ENCODE data around the gene HADH. TPM values are rescaled to one million over a fixed set of nuclear protein-coding genes. Genes with fewer than 3 reads are reported as not detected.

HADH gene
- total RNA-seq, 4 donors from 2014 or later = 31.5 to 39.9 (median 35.3) TPM

GRCh38 chr4:108070775-108071174, 81.1 kb downstream of the HADH start:
- no peak for DNase-seq (ENCODE audit: low spot score in 2 of 2)
- intact Hi-C loops (cut with DNase I; ENCODE audit: low total_unique reads) = no loop called here
- H3K4me3 ChIP-seq (ENCODE audit: low read depth, poor library complexity, severe bottlenecking) = no peak overlapping the region
- WGBS, 2 donors = 74 to 87% methylated on average over 1 of the region's 1 CpG
- TF ChIP-seq POLR2A (IDR thresholded peaks at IDR 0.05) (no peak), CTCF (IDR thresholded peaks at IDR 0.05) (no peak)

- WGBS, 2 donors = 32 to 45% methylated on average over 4 of the region's 4 CpGs
- TF ChIP-seq CTCF (IDR thresholded peaks at IDR 0.05) = no peak
- no peak for TF ChIP-seq POLR2A (IDR thresholded peaks at IDR 0.05)
- DNase-seq (ENCODE audit: low spot score in 2 of 2) = no peak
- H3K4me3 ChIP-seq (ENCODE audit: low read depth, poor library complexity, severe bottlenecking) = no peak overlapping the region
- intact Hi-C loops (cut with DNase I; ENCODE audit: low total_unique reads) = no loop called here
Observed at GRCh38 chr4:108072300-108072699, 82.6 kb downstream of the HADH start.

- TF ChIP-seq CTCF (IDR thresholded peaks at IDR 0.05) (no peak), POLR2A (IDR thresholded peaks at IDR 0.05) (no peak)
- intact Hi-C loops (cut with DNase I; ENCODE audit: low total_unique reads) = no loop called here
- no peak overlapping the region for H3K4me3 ChIP-seq (ENCODE audit: low read depth, poor library complexity, severe bottlenecking)
- 55 to 70% methylated on average over 5 of the region's 5 CpGs for WGBS, 2 donors
- DNase-seq (ENCODE audit: low spot score in 2 of 2) = no peak
Observed at GRCh38 chr4:108078024-108078733, 88.5 kb downstream of the HADH start.

GRCh38 chr4:108080747-108081146, 91.1 kb downstream of the HADH start:
- intact Hi-C loops (cut with DNase I; ENCODE audit: low total_unique reads) = no loop called here
- no peak for DNase-seq (ENCODE audit: low spot score in 2 of 2)
- no peak for TF ChIP-seq CTCF (IDR thresholded peaks at IDR 0.05)
- TF ChIP-seq POLR2A (IDR thresholded peaks at IDR 0.05) = no peak
- no peak overlapping the region for H3K4me3 ChIP-seq (ENCODE audit: low read depth, poor library complexity, severe bottlenecking)
- 89 to 93% methylated on average over 10 of the region's 10 CpGs for WGBS, 2 donors

GRCh38 chr4:108081256-108081655, 91.6 kb downstream of the HADH start:
- DNase-seq (ENCODE audit: low spot score in 2 of 2) = no peak
- intact Hi-C loops (cut with DNase I; ENCODE audit: low total_unique reads) = no loop called here
- 88 to 93% methylated on average over 15 to 16 of the region's 16 CpGs for WGBS, 2 donors
- TF ChIP-seq POLR2A (IDR thresholded peaks at IDR 0.05) (no peak), CTCF (IDR thresholded peaks at IDR 0.05) (no peak)
- no peak overlapping the region for H3K4me3 ChIP-seq (ENCODE audit: low read depth, poor library complexity, severe bottlenecking)

Other genes starting within 250 kb of the HADH start
- gene SGMS2, start 165.0 kb upstream of the HADH start, total RNA-seq = 10 to 100 TPM; 38.7 to 81.5 (median 55.9) TPM
- gene CYP2U1, start 58.3 kb upstream of the HADH start, total RNA-seq = 1 to 10 TPM; 2.2 to 5.8 (median 4.8) TPM
- 10 to 100 TPM in 2 of 4 donors, 1 to 10 TPM in 2; 1.7 to 17.8 (median 7.8) TPM for gene LEF1, start 179.0 kb downstream of the HADH start, total RNA-seq

Measured in lower leg skin (tissue), 4 donors.